LoVo (cell line): ENCODE results near the gene NXN.
"Not testable (repeated sequence)": the region's sequence is repeated elsewhere in the genome, so short reads cannot be mapped to it uniquely, and the experiment has no call there.

Experiments used
- DNase-seq: peaks from one replicate; pipeline ENCODE4 v3.0.0-alpha.2; 2016; ENCODE audit warnings: low spot score

NXN gene

DNA sequence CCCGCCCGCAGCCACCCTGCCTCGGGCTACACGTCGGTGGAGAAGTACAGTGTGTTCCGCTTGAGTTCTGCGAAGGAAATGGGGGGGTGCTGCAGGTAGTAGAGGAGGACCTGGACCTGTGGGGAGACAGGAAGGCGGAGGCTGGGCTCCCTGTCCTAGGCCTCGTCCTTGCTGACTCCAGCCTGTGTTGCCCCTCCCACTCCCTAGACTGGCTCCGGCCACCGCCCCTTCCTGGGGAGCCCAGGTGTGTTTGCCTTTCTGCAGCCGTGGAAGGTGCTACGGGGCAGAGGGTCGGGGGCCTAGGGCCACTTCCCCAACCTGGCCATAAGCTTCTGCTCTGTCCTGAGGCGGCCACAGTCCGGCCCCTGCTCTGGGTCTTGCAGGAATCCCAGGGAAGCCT lies 26.5 kb upstream of the NXN start:
- DNase-seq, result no peak

- no peak for DNase-seq
Observed at GRCh38 chr17:1005361-1005946, 25.9 kb upstream of the NXN start.

GRCh38 chr17:1004769-1005295 lies 25.3 kb upstream of the NXN start:
- no peak for DNase-seq

DNA sequence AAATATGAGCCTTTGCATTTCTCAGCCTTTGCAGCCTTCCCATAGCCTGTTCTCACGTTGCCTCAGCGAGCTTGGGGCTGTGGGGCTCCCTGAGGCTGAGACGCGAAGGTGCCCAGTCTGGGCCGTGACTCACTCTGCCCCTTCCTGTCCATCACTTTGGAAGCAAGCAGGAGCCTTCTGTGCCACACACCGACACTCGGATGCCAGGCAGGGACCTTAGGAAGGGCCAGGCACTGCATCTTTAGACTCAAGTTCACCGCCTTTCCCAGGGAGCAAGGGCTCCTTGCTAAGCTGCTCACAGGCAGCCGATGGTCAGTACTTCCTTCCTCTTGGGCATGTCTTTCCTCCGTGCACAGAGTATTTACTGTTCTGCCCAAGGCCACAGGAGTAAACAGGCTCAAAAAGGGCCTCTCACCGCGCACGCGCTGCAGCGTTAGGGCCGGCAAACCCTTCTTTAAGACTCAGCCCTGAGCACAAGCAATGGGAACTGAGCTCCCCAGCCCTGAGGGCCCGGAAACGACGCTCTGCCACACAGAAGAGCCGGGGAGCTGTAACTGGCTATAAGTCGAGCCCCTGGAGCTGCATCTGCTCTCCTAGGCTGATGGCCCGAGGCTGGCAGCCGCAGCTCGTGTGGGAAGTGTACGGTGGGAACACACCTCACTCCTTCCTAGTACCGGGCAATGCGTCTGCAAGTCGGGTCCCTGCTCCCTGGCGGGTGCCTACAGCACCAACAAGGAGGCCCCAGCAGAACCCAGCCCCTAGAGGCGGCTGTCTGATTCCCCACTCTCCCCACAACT lies 24.6 kb upstream of the NXN start:
- DNase-seq, result no peak

DNA sequence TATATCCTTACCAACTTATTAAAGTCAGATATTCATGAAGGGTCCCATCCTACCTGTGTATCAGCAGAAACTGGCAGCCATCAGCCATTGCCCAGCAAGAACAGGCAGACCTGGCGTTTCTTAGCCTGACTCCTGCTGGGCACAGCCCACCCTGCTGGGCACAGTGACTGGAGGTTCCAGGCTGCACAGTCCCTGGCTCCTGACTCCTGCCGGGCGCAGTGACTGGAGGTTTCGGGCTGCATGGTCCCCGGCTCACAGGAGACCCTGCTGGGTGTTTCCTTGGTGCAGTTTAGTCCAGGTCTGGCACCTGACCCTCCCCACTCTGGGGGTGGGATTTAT lies 24.0 kb upstream of the NXN start:
- no peak for DNase-seq

GRCh38 chr17:1002771-1003555 lies 23.4 kb upstream of the NXN start:
- no peak for DNase-seq

DNA sequence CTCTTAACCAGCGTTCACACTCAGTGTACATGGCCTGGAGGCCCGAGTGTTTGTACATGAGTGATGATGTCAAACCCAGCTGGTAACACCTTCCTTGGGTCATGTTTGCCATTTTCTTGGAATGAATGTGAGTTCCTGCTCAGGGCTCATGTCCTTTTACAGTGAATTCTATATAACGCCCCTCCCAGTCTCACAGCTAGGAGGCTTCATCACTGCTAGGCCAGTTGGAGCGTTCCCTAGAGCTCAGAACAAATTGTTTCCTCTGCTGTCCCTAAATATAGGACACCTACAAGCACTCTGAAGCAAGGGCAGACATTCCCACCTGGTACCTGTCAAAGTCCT lies 22.8 kb upstream of the NXN start:
- DNase-seq, result no peak

- DNase-seq, result no peak
Observed at GRCh38 chr17:1001640-1002411, 22.2 kb upstream of the NXN start.

DNA sequence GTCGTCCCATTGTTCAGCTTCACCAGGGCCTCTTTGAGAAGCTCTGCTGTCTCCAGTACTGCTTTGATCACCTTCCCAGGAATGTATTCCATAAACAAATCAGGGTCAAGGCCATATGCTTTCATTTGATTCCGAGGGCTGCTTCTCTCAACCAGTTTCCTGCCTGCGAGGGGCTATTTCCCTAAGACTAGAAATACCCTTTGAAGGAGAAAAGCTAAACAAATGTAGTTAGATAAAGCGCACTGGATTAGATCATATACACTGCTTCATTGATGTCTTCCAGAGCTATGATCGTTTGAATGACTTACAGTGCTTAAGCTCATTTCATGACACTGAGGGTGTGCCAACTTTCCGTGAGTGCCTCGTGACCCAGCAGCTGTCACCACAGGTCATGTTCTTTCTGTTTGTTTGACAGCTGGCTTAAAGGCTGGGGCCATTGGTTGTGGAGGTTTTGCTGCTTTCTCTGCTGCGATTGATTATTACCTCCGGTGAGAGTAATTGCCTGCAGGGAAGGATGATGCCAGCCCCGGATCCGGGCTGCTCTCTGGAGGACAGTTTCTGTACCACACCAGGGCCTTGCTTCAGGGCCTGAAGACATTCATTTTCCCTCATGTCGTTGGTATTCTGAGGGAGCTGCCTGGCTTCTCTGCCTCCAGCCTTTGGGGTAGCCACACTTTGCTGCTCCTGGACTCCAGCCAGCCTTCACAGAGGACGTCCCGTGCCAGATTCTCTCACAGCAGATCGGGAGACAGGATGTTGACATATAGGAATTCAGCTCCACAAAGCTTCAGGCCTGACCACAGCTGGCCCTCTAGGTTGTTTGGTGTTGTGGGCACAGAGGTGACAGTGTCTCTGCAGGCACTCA lies 21.3 kb upstream of the NXN start:
- no peak for DNase-seq

DNA sequence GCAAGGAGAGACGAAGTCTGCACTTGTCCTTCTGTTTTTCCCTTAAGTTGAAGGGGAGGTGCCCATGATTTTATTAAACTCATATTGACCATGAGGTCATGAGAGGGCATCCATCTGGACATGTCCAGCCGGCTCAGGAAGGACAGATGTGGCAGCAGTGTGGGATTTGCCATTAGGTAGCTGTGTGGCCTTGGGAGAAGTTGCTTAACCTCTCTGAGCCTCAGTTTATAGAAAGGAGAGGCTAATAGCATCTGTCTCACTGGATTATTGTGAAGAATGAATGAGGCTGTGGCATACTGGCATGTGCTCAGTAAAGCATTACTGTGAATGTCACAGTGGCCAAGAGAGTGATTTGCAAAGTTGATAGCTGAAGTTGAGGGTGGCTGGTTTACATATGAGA lies 18.5 kb upstream of the NXN start:
- DNase-seq, result no peak

- DNase-seq, result peak; percentile 98
Observed at GRCh38 chr17:996554-997344, 17.2 kb upstream of the NXN start, which contains the start of gene TIMM22. TIMM22 (plus strand) TSS chr17:997129; CDS start chr17:997143, 14 bp downstream.

DNA sequence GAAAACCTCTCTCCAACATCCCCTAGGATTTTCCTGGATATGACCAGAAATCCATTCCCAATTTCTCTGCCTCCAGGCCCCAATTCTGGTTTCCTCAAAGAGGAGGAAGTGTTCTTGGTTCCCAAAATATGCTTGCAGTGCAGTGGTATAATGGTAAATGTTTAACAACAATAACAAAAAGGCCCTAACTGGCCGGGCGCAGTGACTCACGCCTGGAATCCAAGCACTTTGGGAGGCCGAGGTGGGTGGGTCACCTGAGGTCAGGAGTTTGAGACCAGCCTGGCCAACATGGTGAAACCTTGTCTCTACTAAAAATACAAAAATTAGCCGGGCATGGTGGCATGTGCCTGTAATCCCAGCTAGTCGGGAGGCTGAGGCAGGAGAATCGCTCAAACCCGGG lies 15.7 kb upstream of the NXN start:
- DNase-seq, result not testable (repeated sequence)

DNA sequence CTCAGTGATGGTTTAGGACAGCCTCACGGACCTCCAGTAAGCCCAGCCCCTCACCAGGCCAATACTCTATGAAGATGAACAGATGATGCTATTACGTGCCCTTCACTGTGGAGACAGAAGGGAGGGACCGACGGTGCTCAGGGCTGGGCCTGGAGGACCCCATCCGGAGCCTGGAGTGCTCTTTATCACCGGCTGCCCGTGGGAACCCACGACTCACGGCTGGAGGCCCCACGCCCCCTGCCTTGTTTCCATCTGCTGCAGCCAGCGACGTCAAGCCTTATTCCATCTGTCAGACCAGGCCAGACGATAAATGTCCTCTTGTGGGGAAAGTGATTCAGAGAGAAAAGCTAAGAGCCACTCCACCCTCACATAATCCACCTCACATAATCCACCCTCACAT lies 13.4 kb upstream of the NXN start:
- DNase-seq, result no peak

DNA sequence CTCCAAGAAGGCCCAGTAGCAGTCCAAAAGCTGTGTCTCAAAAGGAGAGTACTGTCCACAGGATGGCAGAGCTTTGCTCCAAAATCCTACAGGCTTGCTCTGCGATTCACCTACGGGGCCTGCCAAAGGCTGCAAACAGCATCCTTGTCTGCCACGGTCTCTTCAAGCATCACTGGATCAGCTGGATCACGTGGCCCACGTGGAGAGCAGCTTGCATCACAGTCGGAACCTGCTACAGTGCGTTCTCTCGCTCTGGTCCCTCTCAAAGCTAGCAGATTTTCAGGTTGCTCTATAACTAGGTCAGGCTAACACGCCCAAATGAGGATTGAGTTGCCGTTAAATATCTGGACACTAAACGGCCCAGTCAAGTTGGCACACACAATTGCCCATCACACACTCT lies 9.0 kb upstream of the NXN start:
- DNase-seq, result no peak

DNA sequence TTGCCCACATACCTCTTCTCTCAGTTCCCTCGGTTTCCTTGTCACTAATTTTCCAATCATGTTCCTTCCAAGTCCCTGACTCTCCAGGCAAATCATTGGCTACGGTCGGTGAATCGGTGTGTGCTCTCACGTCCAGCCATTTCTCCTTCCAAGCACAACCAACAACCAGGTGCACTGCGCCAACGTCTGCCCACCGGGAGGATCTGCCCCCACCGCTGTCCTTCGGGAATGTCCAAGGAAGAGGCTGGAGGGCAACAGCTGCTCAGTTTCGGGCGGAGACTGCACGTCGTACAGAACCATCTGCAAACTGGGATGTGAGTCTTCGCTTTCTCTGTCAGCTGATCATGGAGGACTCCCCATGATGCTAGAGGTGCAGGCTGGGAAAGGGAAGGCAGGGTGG lies 8.4 kb upstream of the NXN start:
- no peak for DNase-seq

DNA sequence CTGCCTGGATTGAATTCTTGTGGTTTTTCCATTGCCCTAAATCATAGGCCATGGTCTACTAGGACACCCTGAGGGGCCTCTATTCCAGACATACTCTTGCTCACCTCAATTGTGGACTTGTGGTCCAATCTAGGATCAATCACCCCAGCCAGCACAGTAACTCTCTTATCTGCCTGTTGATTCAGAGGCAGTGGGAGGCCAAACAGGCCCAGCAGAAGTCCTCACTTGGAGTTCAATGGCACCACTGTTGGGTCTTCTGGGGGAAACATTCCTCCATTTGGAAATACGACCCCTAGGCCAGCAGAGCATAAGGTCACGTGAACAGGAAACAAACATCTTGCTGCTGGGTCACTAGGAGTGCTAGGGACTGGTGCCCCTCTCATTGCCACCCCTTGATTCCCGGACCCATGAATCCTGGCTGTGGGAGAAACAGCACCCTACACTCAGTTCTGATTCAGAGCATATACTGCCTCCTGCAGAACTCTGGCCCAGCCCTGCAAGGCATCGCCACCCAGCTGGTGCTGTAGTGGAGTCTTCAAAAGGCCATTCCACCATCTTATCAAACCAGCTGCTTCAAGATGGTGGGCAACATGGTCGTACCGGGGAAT lies 6.8 kb upstream of the NXN start:
- no peak for DNase-seq

- no peak for DNase-seq
Observed at GRCh38 chr17:983921-984320, 4.3 kb upstream of the NXN start.

DNA sequence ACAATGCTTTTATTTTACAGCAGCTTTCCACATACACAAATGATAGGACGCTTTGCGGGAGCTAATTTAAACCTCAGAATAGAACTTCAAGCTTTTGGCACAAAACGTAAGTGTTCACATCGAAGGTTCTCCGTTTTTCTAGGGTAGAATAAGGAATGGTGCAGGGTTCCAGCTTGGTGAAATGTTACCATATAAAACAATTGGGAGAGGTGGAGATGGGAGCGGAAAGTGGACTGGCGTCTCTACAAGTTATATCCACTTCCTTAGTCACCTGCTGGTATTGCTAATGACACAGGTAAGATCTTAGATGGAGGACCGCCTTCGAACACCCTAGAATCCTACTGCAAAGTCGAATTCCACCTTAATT lies 1.7 kb upstream of the NXN start:
- no peak for DNase-seq

- peak; percentile 90 for DNase-seq
Observed at GRCh38 chr17:980406-981291, 1.1 kb upstream of the NXN start.
